Osteoblast (primary cell): ENCODE results near the gene WNT1. TPM values are rescaled to one million over a fixed set of nuclear protein-coding genes. Genes with fewer than 3 reads are reported as not detected.
A peak's percentile ranks its signal among the peaks of the same experiment; 100 is the strongest.

ENCODE experiments used
- DNase-seq: peaks from one replicate; pipeline ENCODE4 v3.0.0; 2011; ENCODE audit warnings: low spot score, mixed read lengths; ENCODE audit not compliant: insufficient read length; ENCODE audit errors: missing footprints
- H2AFZ ChIP-seq: 2 replicates; pipeline ENCODE4 v1.6.0; 2011; ENCODE audit warnings: mild to moderate bottlenecking, low read length
- H3K27ac ChIP-seq: 2 replicates; pipeline ENCODE4 v1.5.1; 2011; ENCODE audit warnings: mild to moderate bottlenecking, low read depth, low read length, moderate library complexity
- H3K27me3 ChIP-seq: 2 replicates; pipeline ENCODE4 v1.6.0; 2012; ENCODE audit warnings: mild to moderate bottlenecking, control low read depth, inconsistent platforms, low read length, moderate library complexity; ENCODE audit not compliant: insufficient read depth
- H3K36me3 ChIP-seq: 2 replicates; pipeline ENCODE4 v1.5.1; 2011; ENCODE audit warnings: mild to moderate bottlenecking, low read length, control low read depth, moderate library complexity; ENCODE audit not compliant: insufficient read depth
- H3K4me1 ChIP-seq: 2 replicates; pipeline ENCODE4 v1.5.1; 2011; ENCODE audit warnings: mild to moderate bottlenecking, low read length, control low read depth, moderate library complexity; ENCODE audit not compliant: insufficient read depth
- H3K4me2 ChIP-seq: 2 replicates; pipeline ENCODE4 v1.6.0; 2011; ENCODE audit warnings: mild to moderate bottlenecking, low read length; ENCODE audit not compliant: insufficient read depth
- H3K4me3 ChIP-seq: fragments of 200-600 bp; sonication (generic); 3 replicates; pipeline ENCODE4 v1.5.1; 2012; ENCODE audit warnings: mild to moderate bottlenecking, low read length, inconsistent platforms; ENCODE audit not compliant: insufficient read depth
- H3K79me2 ChIP-seq: 2 replicates; pipeline ENCODE4 v1.6.0; 2012; ENCODE audit warnings: mild to moderate bottlenecking, low read length, control low read depth, inconsistent platforms; ENCODE audit not compliant: insufficient read depth
- H3K9me3 ChIP-seq: 2 replicates; pipeline ENCODE4 v1.5.1; 2011; ENCODE audit warnings: low read depth, low read length, control low read depth
- H4K20me1 ChIP-seq: 2 replicates; pipeline ENCODE4 v1.6.0; 2012; ENCODE audit warnings: mild to moderate bottlenecking, low read length, control low read depth; ENCODE audit not compliant: insufficient read depth
- CTCF ChIP-seq: IDR thresholded peaks from 2 replicates; pipeline ENCODE4 v1.5.1; 2011; ENCODE audit warnings: mild to moderate bottlenecking, low read depth, low read length, moderate library complexity; ENCODE audit errors: extremely low read depth
- small RNA-seq: library from RNA; depleted of rRNA; stranded (forward); fragments of <200 nt; gene quantifications from one replicate; pipeline ENCODE3, GENCODE V24; 2012
- total RNA-seq: library from RNA; depleted of rRNA; stranded (reverse); fragments of >200 nt; gene quantifications from 2 replicates; pipeline ENCODE4 v1.2.3, GENCODE V29; 2012

Gene WNT1
- total RNA-seq, 1 donor, result not detected

DNA sequence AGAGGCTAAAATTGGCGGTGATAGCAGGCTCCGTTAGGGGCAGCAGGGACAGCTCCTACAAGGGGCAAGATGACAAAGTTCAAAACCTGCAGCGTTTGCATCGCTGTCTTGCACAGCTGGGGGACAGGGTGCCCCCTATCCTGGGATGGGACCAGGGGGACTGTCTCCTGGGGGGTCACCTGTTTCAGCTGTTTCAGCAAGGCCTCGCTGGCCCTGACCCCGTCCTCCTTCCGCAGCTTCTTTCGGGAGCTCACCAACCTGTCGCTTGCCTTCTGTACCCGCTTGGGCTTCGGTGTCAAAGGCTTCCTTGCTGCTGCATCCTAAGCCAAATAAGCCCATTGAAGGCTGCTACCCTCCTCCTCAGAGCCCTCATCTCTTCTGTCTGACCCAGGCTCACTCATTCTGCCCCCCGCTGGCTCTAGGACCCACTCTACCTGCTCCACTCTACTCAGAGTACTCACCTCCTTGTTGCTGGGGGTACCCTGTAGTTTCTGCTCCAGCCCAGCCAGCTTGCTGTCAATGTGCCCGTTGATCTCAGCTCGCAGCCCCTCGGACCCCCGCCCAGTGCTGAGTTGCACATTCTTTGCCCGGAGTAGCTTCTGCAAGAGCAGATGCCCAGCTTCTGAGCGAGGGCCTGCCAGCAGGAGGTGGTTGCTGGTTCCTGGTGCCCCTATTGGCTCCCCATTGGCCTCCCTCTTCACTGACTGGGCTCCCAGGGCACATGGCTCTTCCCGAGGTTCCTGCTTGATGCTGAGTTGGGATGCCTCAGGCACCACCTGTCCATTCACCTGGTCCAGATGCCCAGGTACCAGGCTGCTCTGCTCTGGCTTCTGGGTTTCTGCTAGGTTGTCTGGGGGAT lies 52.8 kb downstream of the WNT1 start:
- Histone ChIP-seq H3K79me2 (peaks cover 6% of the 10 kb centered on the region), H3K4me2 (no peak overlapping the region), H2AFZ (no peak overlapping the region), H3K27me3 (no peaks in the 10 kb centered on the region), H4K20me1 (peaks cover 18% of the 10 kb centered on the region), H3K4me3 (no peak overlapping the region), H3K27ac (no peak overlapping the region), H3K4me1 (no peaks in the 10 kb centered on the region), H3K9me3 (no peaks in the 10 kb centered on the region), H3K36me3 (peaks cover 88% of the 10 kb centered on the region)
- no peak for TF ChIP-seq CTCF
- peak; percentile 69 for DNase-seq

DNA sequence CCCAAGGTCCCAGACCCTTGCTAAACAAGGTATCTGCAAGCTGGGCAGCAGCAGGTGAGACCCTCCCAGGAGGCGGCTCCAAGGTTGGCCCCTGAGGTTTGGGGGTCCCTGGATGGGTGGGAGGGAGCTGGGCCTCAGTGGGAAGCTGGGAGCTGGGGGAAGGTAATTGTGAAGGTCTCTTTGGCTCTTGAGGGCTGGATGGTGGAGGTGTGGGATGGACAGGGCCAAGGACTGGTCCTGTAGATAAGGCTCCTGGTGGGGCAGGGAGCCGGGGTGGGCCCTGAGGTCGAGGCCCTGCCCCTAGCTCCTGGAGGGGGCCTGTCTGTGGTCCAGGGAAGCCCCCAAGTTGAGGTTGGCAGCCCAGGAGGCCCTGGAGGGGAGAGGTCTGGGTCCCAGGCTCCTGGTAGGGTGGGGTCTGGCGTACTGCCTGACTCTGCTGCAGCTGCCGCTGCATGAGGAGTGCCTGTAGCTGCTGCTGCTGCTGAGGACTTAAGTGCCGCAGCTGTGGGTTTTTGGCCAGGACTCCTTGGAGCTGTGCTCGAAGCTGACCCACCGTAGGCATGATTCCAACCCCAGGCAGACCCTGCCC lies 53.5 kb downstream of the WNT1 start:
- Histone ChIP-seq H3K79me2 (peaks cover 4% of the 10 kb centered on the region), H3K27me3 (no peaks in the 10 kb centered on the region), H2AFZ (no peak overlapping the region), H3K27ac (no peak overlapping the region), H3K4me2 (no peak overlapping the region), H3K9me3 (no peaks in the 10 kb centered on the region), H3K36me3 (peaks cover 85% of the 10 kb centered on the region), H3K4me3 (no peak overlapping the region), H4K20me1 (peaks cover 15% of the 10 kb centered on the region), H3K4me1 (no peaks in the 10 kb centered on the region)
- peak; percentile 45 for DNase-seq
- TF ChIP-seq CTCF, result no peak

Small RNA genes within 50 kb of the gene (small RNA-seq; reads per million reads assigned to genes)
- not detected for gene RNU6-940P

Other genes starting within 250 kb of the WNT1 start
- gene ADCY6, start 189.2 kb upstream of the WNT1 start, total RNA-seq, result 30.8 and 33.0 TPM in 2 replicates
- 10.9 and 15.2 TPM in 2 replicates for gene CACNB3, start 159.8 kb upstream of the WNT1 start, total RNA-seq
- 48.6 and 53.6 TPM in 2 replicates for gene DDX23, start 126.2 kb upstream of the WNT1 start, total RNA-seq
- gene RND1, start 112.5 kb upstream of the WNT1 start, total RNA-seq, result 0.29 and 0.36 TPM in 2 replicates
- gene FKBP11, start 52.8 kb upstream of the WNT1 start, total RNA-seq, result 24.8 and 31.8 TPM in 2 replicates
- 51.9 and 53.9 TPM in 2 replicates for gene ARF3, start 20.8 kb upstream of the WNT1 start, total RNA-seq
- 0.29 and 0.36 TPM in 2 replicates for gene WNT10B, start 6.6 kb upstream of the WNT1 start, total RNA-seq
- under 0.01 and 0.29 TPM in 2 replicates for gene DDN, start 21.1 kb downstream of the WNT1 start, total RNA-seq
- 81.3 and 89.0 TPM in 2 replicates for gene PRKAG1, start 40.5 kb downstream of the WNT1 start, total RNA-seq
- 24.6 and 28.6 TPM in 2 replicates for gene KMT2D, start 82.5 kb downstream of the WNT1 start, total RNA-seq
- gene RHEBL1, start 91.7 kb downstream of the WNT1 start, total RNA-seq, result 0.72 and 0.88 TPM in 2 replicates
- gene DHH, start 116.5 kb downstream of the WNT1 start, total RNA-seq, result under 0.01 TPM in 1 of 2 replicates, not detected in the other
- 57.2 and 60.4 TPM in 2 replicates for gene LMBR1L, start 132.5 kb downstream of the WNT1 start, total RNA-seq
- gene TUBA1B, start 153.1 kb downstream of the WNT1 start, total RNA-seq, result 578 and 616 TPM in 2 replicates
- gene TUBA1A, start 210.8 kb downstream of the WNT1 start, total RNA-seq, result 478 and 491 TPM in 2 replicates